SW 1271 (cell line): ENCODE results near the gene EBF4.
"Not testable (repeated sequence)": the region's sequence is repeated elsewhere in the genome, so short reads cannot be mapped to it uniquely, and the experiment has no call there.

Source experiments
- DNase-seq, 2 experiments: peaks; one replicate each; lab custom pipeline; 2025; lab: John Stamatoyannopoulos, UW

Gene EBF4

DNA sequence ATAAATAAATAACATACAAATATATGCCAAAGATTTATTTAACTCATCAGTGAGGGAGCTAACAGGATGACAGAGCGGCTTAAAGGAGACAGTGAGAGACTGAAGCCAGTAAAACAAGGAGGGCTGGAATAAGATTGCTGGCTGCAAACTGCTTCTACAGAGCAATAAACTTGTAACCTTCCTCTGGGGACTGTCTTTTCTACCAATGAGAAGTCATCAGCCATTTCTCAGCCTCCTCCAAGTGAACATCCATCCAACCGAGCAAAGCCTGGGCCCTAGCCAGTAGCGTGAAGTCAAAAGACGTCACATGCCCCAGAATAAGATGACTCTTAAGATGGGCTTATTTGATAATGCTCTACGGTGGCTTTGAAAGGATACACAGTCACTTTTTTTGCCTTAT lies 65.4 kb downstream of the EBF4 start:
- DNase-seq: no peak

DNA sequence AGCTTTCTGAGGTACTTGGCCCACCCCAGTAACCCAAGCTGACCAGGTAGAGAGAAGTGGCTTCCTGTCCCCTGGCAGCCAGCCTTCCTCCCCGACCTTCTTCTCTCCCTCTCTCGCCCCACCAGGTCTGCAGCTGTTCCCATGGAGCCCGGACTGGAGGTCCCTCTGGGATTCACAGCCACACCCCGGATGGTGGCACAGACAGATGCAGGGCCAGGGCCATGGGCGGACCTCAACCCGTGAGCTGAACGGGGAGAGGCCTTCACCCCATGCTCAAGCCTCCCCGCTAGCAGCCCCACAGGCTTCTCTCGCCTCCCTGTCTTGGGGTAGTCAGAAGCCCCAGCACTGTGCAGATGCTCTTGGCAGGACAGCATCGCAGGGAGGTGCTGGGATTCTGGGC lies 66.6 kb downstream of the EBF4 start:
- DNase-seq: no peak

DNA sequence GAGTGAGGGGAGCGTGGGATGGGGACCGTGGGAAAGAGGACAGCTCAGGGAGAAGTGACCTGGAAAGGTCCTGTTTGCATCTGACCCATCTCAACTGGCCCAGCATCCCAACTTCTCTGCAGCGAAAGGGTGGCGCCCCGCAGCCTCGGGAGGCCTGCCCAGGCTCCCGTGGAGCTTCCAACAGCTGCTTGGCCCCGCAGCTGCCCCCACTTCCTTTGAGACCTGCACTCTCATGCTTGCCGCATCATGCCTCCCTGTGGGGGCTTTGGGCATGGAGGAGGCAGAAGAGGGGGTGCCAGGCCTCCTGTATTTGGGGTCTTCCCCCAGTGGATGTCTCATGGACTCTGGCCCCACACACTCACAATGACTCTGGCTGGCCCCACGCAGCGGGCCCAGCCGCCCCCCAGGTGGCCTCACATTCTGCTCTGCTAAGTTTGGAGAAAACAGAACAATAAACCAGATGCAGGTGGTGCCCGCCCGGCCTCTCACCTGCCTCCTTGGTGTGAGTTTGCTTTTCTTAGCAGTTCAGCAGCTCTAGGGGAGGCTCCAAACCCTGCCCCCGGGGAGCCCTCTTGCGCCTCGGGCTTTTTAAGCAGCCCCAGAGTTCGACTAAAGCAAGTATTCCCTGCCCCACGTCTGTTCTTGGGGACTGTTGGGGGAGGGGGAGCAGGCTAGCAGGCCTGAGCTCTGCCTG lies 67.2 kb downstream of the EBF4 start:
- no peak for DNase-seq

DNA sequence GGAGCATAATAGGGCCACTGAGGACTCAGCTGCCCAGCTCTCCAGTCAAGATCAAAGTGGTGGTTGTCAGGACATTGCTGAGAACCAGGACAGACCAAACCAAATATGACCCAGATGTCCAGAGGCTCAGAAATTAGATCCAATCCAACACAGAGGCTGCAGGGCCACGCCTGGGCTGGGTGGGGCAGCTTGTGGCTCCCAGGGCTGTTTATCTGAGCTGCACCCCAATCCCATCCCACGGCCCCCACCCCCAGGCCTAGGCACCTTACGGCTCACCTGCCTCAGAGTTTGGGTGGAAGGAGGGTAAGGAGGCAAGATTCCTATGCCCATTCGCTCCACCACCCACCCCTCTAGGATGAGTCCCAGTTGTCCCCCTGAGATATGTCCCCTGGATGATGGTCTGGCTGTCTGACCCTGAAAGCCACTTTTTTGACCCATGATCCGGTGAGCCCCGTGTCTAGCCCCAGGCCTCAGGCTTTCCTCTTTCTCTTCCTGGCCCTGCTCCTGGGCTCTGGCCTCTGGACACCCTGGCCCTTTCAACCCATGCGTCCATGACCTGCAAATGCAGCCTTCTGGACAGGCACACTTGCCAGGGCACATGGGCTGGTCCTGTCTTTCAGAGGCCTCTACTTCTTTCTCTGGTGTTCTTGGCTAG lies 67.8 kb downstream of the EBF4 start:
- no peak for DNase-seq

DNA sequence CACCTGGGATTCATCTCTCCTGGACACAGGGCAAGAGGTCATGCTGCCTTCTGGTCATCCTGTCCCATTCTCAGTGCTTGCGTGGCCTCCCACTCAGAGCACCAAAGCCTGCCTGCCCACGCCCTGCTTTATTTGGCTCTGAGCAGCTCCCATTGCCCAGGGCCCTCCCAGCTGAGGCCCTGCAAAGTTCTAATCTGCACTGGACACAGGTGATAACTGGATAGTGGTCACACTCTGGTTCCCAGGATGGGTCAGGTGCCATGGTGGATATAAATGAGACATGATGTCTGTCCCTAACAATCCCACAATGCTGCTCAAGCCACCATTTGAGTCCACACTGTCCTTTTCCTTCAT lies 68.3 kb downstream of the EBF4 start:
- DNase-seq: no peak

DNA sequence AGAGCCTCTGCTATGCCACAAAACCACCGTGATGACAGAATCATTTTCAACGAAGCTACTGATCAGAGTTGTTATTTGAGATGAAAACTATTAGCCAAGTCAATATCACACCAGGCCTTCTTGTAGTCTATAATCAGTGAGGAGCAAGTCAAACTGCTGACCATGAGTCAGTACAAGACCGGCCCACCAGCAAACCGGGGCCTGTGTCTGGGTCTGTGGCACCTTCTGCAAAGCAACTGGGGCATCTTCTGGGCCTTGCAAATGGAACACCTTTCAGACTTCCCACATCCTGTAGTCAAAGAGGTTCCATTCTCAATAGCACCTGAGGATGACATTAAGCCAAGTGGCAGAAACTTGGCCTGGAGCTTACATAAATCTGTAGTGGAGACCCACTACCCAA lies 69.3 kb downstream of the EBF4 start:
- DNase-seq: no peak

DNA sequence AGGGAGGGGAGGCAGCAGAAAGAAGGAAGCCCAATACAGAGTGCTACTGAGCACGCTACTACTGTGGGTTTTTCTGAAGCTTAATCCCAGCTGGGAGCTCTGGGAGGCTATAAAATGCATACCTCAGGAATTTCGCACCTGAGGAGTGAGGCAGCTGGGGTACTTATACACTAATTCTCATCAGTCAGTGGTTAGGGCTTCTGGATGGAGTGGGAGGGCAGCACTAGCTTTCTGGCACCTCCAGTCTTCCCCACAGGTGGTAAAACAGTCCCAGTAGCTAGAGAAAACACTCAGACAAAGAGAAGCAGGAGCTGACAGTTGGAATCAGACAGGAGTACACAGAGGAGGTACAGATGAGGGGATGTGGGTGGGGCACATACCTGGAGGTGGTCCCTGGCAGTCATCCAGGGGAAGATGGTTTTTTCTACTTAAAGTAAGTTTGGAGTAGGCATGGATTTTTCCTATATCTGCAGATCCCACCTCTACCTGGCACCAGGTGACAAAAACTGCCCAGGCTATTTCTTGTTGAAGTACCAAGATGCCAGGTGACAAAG lies 70.1 kb downstream of the EBF4 start:
- no peak for DNase-seq

DNA sequence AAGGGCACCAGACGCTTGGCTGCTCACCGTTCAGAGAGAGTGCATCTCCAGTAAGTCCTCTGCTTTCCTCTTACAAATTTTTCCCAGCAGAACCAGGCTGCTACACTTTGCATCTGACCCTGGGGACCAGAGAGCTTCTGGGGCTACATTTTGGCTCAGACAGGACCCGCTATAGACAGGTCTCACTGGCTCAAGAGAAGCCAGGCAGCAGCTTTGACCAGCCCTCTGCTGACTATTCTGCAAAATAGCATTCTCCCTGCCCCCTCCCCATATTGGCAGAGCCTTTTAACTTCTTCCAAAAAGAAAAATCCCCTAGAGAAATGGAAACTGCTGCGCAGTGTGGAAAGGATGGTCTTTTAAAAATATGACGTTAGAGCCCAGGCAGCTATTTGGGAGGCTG lies 70.6 kb downstream of the EBF4 start:
- DNase-seq: no peak

DNA sequence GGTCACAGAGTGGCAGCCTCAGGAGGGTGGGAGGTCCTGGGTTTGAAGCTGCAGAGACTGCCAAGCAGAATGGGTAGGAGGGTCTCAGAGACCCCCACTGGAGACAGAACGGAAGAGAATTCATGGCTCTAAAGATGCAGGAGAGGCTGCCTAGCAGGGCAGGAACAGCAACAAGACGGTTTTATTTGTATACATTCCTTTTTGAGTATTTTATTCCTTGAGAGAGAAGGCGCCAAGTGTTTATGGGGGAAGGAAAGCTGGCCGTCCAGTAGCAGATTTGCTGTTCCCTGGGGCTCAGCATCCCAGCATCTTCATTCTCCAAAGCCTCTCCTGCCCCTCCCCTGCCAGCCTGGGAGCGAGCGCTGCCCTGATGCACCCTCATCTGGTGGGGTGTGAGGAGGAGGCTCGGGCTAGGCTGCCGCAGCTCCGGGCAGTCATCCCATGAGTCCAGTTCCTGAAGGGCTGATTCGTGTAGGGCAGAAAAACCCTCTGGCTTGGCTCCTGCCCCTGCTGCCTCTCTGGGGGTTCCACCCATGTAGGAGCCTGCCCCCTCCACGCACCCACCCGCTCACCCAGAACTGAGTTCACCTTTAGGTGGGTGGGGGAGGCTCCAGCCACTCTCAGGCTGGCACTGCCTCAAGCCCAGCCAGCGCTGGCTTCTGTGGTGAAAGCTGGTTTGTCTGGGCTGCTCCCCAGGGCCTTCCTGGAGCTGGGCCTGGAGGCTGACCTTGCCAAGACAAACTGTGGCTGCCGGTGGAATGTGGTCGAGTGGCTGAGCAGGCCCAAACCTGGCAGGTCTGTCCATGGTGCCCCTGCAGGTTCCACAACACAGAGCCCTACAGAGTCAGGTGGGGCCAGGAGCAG lies 75.4 kb downstream of the EBF4 start:
- no peak for DNase-seq

DNA sequence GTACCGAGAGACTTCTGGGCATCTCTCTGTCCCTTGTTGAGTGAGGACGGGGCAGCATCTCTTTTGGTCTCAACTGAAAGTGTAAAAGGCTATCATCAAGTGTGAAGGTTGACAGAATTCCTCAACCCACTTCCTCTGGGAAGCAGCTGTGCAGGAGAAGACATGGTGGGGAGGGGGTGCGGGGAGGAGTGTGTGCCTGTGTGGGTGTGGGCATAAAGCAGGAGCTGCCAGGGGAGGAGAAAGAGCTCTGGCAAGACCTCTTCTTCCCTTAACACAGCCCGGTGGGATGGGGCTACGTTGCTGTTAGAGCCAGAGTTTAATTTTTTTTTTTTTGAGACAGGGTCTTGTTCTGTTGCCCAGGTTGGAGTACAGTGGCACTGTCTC lies 76.0 kb downstream of the EBF4 start:
- DNase-seq: no peak

DNA sequence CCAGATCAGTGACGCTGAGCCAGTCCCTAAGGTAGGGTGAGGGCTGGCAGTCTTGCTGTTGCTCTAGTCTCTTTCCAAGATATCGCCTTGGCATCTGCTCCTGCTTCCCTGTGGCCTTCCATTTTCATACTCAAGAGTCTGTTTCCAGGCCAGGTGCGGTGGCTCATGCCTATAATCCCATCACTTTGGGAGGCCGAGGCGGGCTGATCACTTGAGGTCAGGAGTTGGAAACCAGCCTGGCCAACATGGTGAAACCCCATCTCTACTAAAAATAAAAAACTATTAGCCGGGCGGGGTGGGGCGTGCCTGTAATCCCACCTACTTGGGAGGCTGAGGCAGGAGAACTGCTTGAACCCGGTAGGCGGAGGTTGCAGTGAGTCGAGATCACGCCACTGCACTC lies 77.5 kb downstream of the EBF4 start:
- DNase-seq: not testable (repeated sequence)

DNA sequence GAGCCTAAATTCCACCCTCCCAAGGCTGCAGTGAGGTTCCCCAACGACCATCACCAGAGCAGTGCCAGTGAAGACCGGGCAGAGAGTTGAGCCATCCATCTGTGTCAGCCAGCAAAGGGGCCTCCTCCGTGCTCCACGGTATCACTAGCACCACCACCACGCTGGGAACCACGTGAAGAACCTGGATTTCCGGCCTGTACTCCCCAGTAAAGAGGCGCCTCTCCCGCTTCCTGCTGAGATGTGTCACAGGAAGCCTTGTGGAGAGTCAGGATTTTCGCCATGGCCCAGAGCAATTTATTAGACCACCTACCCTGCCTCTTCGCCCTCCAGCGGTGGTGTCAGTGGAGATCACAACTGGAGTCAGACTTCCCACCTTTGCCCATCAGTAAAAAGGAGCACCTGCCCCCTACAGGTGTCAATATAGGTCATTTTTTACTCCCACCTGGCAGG lies 79.1 kb downstream of the EBF4 start:
- DNase-seq: no peak

DNA sequence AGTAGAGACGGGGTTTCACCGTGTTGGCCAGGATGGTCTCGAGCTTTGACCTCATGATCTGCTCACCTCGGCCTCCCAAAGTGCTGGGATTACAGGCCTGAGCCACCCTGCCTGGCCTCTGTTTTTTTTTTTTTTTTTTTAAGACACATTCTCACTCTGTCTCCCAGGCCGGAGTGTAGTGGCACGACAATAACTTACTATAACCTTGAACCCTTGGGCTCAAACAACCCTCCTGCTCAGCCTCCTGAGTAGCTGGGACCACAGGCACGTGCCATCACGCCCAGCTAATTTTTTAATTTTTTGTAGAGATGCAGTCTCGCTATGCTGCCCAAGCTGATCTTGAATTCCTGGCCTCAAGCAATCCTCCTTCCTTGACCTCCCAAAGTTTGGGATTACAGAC lies 81.2 kb downstream of the EBF4 start:
- DNase-seq: no peak

DNA sequence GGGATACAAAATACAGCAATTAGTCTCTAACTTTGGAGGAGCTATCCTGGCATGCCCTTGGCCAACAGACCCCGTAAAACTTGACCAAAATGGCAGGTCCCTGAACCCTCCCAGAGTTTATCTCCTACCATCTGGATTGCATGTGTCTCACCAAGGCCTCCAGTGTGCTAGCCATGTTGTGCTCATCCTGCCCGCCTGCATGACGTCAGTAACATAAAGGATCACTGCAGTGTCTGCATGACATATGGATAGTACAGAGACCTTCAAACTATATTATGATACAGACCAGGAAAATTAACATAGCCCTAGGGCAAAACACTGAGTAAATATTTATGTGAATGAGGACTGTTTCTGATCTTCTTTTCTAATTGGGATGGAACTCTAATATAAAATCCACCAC lies 82.6 kb downstream of the EBF4 start:
- DNase-seq: no peak

DNA sequence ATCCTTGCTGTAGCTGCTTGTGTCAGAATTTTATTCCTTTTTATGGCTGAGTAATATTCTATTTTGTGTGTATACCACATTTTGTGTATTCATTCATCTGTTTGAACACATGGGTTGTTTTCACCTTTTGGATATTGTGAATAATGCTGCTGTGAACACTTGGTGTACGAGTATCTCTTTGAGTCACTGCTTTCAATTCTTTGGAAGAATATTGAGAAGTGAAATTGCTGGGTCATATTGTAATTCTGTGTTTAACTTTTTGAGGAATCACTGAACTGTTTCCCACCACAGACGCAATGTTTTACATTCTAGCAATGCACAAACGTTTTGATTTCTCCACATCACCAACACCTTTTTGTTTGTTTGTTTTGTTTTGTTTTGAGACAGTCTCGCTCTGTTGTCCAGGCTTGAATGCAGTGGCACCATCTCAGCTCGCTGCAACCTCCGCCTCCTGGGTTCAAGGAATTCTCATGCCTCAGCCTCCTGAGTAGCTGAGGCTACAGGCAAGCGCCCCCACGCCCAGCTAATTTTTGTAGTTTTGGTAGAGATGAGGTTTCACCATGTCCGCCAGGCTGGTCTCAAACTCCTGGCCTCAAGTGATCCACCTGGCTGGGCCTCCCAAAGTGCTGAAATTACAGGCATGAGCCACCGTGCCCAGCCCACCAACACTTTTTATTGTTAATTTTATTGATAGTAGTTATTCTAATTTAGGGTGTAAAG lies 86.2 kb downstream of the EBF4 start:
- DNase-seq: no peak

DNA sequence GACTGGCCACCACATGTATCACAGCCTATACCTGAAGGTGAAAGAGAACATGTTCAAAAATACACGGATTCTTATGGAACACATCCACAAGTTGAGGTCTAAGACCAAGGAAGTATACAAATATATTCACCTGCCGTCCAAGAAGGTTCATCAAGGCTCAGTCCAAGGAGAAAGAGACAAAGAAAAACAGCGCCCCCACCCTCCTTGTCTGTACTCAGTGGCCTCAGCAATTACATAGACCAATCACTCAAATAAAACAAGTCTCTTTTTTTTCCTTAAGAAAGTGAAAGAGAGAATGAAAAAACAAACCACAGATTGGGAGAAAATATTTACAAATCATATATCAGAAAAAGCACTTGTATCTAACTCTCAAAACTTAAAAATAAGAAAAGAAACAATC lies 88.4 kb downstream of the EBF4 start:
- DNase-seq: no peak

DNA sequence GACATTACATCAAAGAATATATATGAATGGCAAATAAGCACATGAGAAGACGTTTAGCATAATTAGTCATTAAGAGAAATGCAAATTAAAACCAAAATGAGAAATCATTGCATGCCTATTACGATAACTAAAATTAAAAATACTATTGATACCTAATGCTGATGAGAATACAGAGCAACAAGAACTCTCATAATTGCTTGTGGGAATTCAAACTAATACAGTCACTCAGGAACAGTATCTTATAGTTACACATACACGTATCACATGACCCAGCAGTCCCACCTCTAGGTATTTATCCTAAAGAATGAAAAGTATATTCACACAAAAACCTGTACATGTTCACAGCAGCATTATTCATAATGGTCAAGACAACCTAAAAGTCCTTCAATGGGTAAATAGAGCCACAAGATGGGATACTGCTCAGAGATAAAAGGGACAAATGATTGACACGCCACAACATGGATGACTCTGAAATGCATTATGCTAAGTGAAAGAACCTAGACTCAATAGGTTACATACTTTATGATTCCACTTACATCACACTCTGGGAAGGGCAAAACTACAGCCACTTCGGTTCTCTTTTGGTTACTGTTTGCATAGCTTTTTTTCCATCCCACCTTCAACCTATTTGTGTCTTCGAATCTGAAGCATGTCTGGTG lies 91.5 kb downstream of the EBF4 start:
- DNase-seq: no peak

DNA sequence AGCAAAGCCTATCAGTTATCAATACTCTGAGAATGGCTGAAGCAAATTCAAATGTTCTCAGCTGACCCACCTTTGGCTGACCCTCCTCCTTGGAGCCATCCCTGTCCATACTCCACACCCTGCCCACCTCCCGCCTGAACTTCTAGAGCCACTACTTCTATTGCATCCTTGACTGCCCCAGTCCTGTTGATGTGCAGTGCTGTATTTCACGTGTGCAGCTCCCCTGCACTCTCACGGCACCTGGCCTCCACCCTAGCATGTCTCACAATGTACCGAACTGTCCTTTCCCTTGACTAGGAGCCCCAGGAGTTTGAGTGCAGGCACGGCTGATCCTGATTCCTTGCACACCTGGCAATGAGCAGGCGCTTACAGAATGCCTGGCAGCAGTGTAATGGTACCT lies 100.9 kb downstream of the EBF4 start:
- no peak for DNase-seq

DNA sequence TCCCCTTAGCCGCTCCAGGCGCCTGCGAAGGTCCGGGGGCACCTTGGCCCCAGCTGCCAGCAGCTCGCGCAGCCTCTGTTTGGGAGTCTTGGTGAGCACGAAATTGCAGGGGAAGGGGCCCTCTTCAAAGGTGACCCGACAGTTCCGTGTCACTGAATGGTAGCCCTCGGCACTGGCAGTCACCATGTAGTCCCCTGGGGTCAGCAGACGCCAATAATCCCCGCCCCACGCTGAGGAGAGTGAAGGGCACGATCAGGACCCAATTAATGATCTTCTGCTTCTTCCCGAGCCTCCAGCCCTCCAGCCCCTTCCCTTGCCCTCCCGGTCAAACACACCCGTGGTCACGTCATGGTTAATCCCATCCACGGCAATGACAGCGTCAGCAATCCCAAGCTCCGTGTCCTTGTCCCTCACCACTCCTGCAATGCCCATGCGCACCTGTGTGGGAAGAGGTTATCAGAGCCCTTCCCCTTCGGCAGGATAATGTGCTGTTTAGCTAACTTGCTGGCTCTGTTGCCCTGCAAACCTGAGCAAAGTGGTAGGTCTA lies 101.7 kb downstream of the EBF4 start:
- no peak for DNase-seq

DNA sequence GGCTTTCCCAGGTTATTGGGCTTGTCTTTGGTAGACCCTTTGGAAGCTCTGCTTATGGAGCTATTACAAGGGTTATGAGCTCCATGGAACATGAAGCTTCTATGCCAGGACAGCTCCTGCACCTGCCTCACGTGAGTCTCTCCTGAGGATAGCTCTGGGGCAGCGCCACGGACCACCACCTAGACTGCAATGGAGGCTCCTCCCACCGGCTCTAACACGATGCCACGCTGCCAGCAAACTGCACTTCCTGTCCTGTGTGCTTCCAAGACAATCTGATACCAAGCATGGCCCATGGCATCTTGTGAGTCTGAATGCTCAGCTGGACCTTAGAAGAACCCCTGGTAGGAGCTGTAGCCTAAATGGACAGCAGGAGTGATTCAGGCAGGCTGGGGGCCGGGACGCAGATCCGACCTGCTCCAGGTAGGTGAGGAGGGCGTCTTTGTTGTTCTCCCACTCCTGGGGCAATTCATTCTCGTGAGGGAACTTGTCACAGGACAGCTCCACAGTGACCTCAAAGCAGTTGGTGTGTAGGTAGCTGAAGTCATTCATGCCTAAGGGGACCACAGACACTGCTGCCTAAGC lies 102.4 kb downstream of the EBF4 start:
- DNase-seq: no peak

DNA sequence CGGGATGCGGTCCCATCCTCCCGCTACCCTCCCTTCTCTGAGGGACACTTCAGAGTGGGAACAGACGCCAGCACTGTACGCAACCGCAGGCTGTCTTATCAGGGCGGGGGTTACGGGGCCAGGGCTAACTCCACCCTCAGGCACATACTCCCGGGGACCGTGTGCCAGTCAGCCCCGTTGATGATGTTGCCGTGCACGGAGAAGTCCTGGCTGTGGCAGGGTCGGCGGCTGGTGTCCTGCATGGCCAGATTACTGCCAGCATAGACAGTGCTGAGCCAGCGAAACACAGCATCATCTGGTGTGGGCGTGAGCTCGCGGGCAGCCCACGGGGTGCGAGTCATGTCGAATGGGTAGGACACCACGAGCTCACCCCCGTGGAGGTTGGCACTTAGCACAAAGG lies 102.9 kb downstream of the EBF4 start:
- no peak for DNase-seq
